Heart left ventricle (tissue), 16 donors: ENCODE measurements around the gene SEC22A. TPM values are rescaled to one million over a fixed set of nuclear protein-coding genes. Genes with fewer than 3 reads are reported as not detected.

ENCODE experiments used
- ATAC-seq, 4 donors: fragments of 200-7000 bp; cut with Tn5 transposase; one replicate each; pipeline ENCODE4 v1.9.1; 2020 to 2022; ENCODE audit warnings: moderate library complexity in 4 of 4, mild to moderate bottlenecking in 3 of 4, moderate number of reproducible peaks in 1 of 4
- DNase-seq, 5 donors: peaks; one replicate each; pipeline ENCODE4 v3.0.0-alpha.2; 2020
- H3K27ac ChIP-seq, 12 donors: fragments of 200-600 bp; sonication (generic) in 4 of 12; one replicate each; pipeline versions ENCODE4 v1.5.0 to v1.8.0; 2016 to 2022; ENCODE audit warnings: mild to moderate bottlenecking in 2 of 12
- H3K27me3 ChIP-seq, 9 donors: fragments of 200-600 bp; sonication (generic) in 2 of 9; one replicate each; pipeline versions ENCODE4 v1.5.1 to v1.8.0; 2016 to 2022; ENCODE audit warnings: mild to moderate bottlenecking in 3 of 9
- H3K36me3 ChIP-seq, 9 donors: fragments of 200-600 bp; sonication (generic) in 2 of 9; one replicate each; pipeline versions ENCODE4 v1.5.0 to v1.8.0; 2018 to 2022; ENCODE audit warnings: mild to moderate bottlenecking in 2 of 9
- H3K4me1 ChIP-seq, 12 donors: fragments of 200-600 bp; sonication (generic) in 4 of 12; one replicate each; pipeline versions ENCODE4 v1.5.0 to v1.8.0; 2016 to 2022; ENCODE audit warnings: mild to moderate bottlenecking in 3 of 12
- H3K4me3 ChIP-seq, 12 donors: fragments of 200-600 bp; sonication (generic) in 4 of 12; one replicate each; pipeline versions ENCODE4 v1.5.0 to v1.8.0; 2017 to 2022; ENCODE audit warnings: mild to moderate bottlenecking in 9 of 12, moderate library complexity in 4 of 12
- H3K9me3 ChIP-seq, 12 donors: fragments of 200-600 bp; sonication (generic) in 4 of 12; one replicate each; pipeline versions ENCODE4 v1.5.0 to v1.8.0; 2016 to 2022; ENCODE audit warnings: mild to moderate bottlenecking in 1 of 12
- POLR2A ChIP-seq, 2 donors: fragments of 450-650 bp; IDR thresholded peaks; one replicate each; pipeline ENCODE4 v1.6.1; 2017; ENCODE audit warnings: antibody characterized with exemption in 2 of 2, mild to moderate bottlenecking in 2 of 2, moderate library complexity in 2 of 2
- WGBS, 4 donors: extraction: QIAGEN DNeasy Blood & Tissue Kit in 2 of 4; methylation state at CpG; one replicate each; pipeline versions ENCODE4 v1.1.5 to v1.1.7; 2013 to 2018; 5-methylcytosine and 5-hydroxymethylcytosine counted together
- intact Hi-C, 10 donors: fragments of 100-400 bp; cut with DNase I; formaldehyde crosslinking; loops; one replicate each; pipeline versions ENCODE4 v1.11.1 to v1.14.2; 2022
- polyA plus RNA-seq, 2 donors: library from polyadenylated mRNA; stranded (reverse); fragments of 200-250 nt; gene quantifications; one replicate each; pipeline ENCODE4 v1.2.3, GENCODE V29; 2013
- total RNA-seq, 9 donors: library from RNA; depleted of rRNA in 2 of 9; stranded (reverse); fragments of >200 nt in 2 of 9; fragmentation: NEBNext Ultra II Directional in 3 of 9; extraction: Animal tissue kit (Norgen Biotek cat#: 25700) in 3 of 9; gene quantifications; one replicate each; pipeline versions ENCODE4 v1.1.0 to v1.2.4, GENCODE V29; 2016 to 2023
- TF ChIP-seq, protein P1 (sequence below), 12 donors: fragments of 200-600 bp; sonication (generic) in 4 of 12; IDR thresholded peaks; one replicate each; pipeline versions ENCODE4 v1.5.0 to v1.8.0; 2018 to 2022; ENCODE audit warnings: antibody characterized with exemption in 12 of 12, mild to moderate bottlenecking in 5 of 12
- donor health status: ischemic (EF 13 %, LVEDD 7.1; RV severe dilation, severe dysfunction).
- donor health status: healthy with polysubstance abuse.
- donor health status: DM: no; HTN: yes; CAD: no.
- donor health status: DM: no; HTN: no; CAD: no.
- donor health status: ischemic (EF 25% LVEDD 6.9; RV normal size, moderate dysfunction).
- donor health status: ischemic (EF 25% LVEDD 5.7; RV mildly dilated, moderate dysfunction).
- donor health status: healthy.
- donor health status: DM: yes; HTN: yes; CAD: no.
- donor health status: ischemic (EF 35%, LVEDD 5.7; RV mildly dilated, moderate dysfunction).
- donor health status: nonischemic (EF 11% LVEDD 7.7; RV severe dilation, severe dysfunction).
- donor health status: DM: yes; HTN: yes; CAD: no.
- donor health status: PGD.
- donor health status: ischemic (EF 29% LVEDD 5.4; RV normal size, mild dysfunction).
- donor health status: nonischemic (EF 23%, LVEDD 6.1; RV moderate dilation, normal function).

The SEC22A gene
- total and polyA plus RNA-seq, 11 donors = 2.2 to 27.0 (median 10.0) TPM

DNA sequence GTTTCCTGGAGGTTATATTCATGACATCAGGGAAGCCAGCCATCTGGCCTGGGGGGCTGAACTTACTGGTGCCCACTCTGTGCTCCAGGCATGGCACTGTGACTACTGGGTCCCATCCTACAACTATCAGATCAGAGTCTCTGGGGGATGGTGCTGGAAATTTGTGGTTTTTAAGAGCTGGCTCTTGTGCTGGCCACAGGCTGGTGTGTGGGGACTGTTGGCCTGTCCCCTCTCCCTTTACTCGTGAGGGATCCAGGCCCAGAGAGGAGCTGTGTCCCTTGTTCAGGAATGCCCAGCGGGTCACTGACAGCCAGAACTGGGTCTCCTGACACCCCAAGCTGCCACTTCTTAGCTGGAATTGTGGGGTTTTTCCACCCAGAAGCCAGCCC, 44.5 kb upstream of the SEC22A start:
- ATAC-seq = no peak

DNA sequence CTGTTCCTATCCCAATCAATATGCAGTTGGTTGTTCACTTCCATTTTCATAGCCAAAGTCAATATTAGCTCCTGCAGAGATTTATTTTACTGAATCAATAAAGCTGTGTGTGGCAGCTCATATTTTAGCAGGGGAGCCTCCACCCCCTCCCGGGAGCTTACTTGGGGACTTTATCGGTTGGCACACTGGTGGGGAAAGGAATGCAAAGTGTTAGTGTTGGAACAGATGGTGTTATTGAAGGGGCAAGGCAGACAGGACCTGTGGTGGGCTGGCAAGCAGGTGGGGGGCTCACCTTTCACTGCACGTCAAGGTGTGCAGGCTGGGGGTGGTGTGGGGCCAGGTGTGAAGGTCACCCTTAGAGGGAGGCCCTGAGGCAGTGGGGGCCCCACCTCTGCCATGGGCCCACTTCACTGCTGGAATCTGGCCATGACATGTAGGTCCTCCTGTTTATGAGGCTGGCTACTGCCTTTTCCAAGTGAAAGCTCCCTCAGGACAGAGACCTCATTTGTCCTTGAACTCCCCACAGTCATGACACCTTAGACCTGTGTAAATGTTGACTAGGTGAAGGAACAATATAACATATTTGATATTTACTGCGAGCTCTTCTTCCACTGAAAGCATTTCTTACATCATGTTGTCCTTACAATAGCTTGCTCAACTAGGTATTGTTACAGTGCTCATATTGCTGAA, 44.0 kb upstream of the SEC22A start:
- WGBS, 4 donors = 52 to 66% (median 64%) methylated on average over 3 to 4 of the region's 4 CpGs
- TF ChIP-seq, protein P1, sequence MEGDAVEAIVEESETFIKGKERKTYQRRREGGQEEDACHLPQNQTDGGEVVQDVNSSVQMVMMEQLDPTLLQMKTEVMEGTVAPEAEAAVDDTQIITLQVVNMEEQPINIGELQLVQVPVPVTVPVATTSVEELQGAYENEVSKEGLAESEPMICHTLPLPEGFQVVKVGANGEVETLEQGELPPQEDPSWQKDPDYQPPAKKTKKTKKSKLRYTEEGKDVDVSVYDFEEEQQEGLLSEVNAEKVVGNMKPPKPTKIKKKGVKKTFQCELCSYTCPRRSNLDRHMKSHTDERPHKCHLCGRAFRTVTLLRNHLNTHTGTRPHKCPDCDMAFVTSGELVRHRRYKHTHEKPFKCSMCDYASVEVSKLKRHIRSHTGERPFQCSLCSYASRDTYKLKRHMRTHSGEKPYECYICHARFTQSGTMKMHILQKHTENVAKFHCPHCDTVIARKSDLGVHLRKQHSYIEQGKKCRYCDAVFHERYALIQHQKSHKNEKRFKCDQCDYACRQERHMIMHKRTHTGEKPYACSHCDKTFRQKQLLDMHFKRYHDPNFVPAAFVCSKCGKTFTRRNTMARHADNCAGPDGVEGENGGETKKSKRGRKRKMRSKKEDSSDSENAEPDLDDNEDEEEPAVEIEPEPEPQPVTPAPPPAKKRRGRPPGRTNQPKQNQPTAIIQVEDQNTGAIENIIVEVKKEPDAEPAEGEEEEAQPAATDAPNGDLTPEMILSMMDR (IDR thresholded peaks at IDR 0.05) = no peak
- TF ChIP-seq POLR2A (IDR thresholded peaks at IDR 0.05) = no peak
- ATAC-seq (peak in 3 of 4 donors; percentile 12 to 47 (median 29)), DNase-seq (no peak)
- Histone ChIP-seq H3K36me3 (peaks cover 0 to 49% (median 36%) of the 10 kb centered on the region in 9 donors), H3K27ac (peak overlapping the region in 3 of 12 donors; percentile 3 to 19 (median 5)), H3K4me1 (peaks cover 0 to 22% (median 5%) of the 10 kb centered on the region in 12 donors), H3K27me3 (no peaks in the 10 kb centered on the region), H3K4me3 (no peak overlapping the region), H3K9me3 (no peaks in the 10 kb centered on the region)
- intact Hi-C loops = no loop called here

More for the DNA sequence above, 44.5 kb upstream of the SEC22A start:
- no peak overlapping the region for H3K4me3 ChIP-seq
- H3K4me1 ChIP-seq = peaks cover 0 to 22% (median 5%) of the 10 kb centered on the region in 12 donors
- peaks cover 0 to 49% (median 34%) of the 10 kb centered on the region in 9 donors for H3K36me3 ChIP-seq
- WGBS, 4 donors = 46 to 72% (median 63%) methylated on average over 2 of the region's 2 CpGs
- no peak for TF ChIP-seq POLR2A (IDR thresholded peaks at IDR 0.05)
- TF ChIP-seq, protein P1 (IDR thresholded peaks at IDR 0.05) = no peak
- no peaks in the 10 kb centered on the region for H3K27me3 ChIP-seq
- H3K9me3 ChIP-seq = no peaks in the 10 kb centered on the region
- no peak for DNase-seq
- peak overlapping the region in 1 of 12 donors; percentile 19 for H3K27ac ChIP-seq
- intact Hi-C loops = no loop called here

DNA sequence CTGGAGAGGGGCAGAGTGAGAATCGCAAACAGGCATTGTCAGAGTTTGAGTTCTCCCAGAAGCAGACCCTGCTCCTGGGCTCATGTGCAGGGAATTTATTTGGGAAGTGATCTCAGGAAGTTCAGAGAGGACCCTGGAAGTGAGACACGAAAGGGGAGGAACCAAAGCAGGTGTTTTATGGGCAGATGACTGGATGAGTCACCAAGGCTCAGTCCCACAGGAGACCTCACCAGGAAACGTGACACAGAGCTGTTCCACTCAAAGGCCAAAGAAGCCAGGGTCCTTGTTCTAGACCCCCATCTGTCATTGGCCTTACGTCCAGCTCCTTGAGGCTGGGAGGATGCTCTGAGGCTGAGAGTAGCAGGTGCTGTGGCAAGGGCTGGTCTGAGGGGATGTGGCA, 43.4 kb upstream of the SEC22A start:
- H3K36me3 ChIP-seq = peaks cover 0 to 45% (median 36%) of the 10 kb centered on the region in 9 donors
- no peak overlapping the region for H3K4me3 ChIP-seq
- 66 to 79% (median 75%) methylated on average over 4 of the region's 4 CpGs for WGBS, 4 donors
- ATAC-seq (no peak), DNase-seq (no peak)
- intact Hi-C loops = no loop called here
- H3K27me3 ChIP-seq = no peaks in the 10 kb centered on the region
- H3K4me1 ChIP-seq = peaks cover 0 to 19% (median 5%) of the 10 kb centered on the region in 12 donors
- no peak overlapping the region for H3K27ac ChIP-seq
- H3K9me3 ChIP-seq = no peaks in the 10 kb centered on the region
- TF ChIP-seq POLR2A (IDR thresholded peaks at IDR 0.05) = no peak
- TF ChIP-seq, protein P1 (IDR thresholded peaks at IDR 0.05) = no peak

DNA sequence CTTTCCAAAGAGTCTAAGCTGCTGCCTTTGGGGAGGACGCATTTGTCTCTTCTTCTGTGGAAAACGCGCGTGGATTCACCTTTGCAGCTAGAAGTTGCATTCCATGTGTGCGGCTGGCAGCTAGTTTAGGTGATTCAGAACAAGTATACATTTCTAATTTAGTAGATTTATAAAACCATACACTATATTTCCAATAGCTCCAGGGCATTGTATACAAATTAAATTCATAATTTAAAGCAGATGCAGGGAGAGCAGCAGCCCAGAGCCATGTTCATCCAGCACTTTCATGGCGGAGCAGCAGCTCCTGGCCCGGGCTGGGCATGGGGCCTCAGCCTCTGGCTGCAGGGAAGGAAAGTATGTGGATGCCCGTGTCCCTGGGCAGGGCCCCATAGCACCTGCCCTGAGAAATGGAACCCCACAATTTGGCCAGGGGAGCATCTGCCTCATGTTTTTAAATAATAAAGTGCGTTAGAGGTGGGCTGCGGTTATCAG, 42.8 kb upstream of the SEC22A start:
- no peak for ATAC-seq
- no peak for TF ChIP-seq POLR2A (IDR thresholded peaks at IDR 0.05)
- TF ChIP-seq, protein P1 (IDR thresholded peaks at IDR 0.05) = no peak
- Histone ChIP-seq H3K27me3 (no peaks in the 10 kb centered on the region), H3K36me3 (peaks cover 0 to 47% (median 37%) of the 10 kb centered on the region in 9 donors), H3K9me3 (no peaks in the 10 kb centered on the region), H3K4me1 (peaks cover 0 to 19% (median 5%) of the 10 kb centered on the region in 12 donors), H3K27ac (no peak overlapping the region), H3K4me3 (no peak overlapping the region)
- DNase-seq = no peak
- intact Hi-C loops = no loop called here
- WGBS, 4 donors = 95 to 98% (median 97%) methylated on average over 10 of the region's 10 CpGs
